ENCODE data around the gene OSBPL1A.

Gene OSBPL1A

DNA sequence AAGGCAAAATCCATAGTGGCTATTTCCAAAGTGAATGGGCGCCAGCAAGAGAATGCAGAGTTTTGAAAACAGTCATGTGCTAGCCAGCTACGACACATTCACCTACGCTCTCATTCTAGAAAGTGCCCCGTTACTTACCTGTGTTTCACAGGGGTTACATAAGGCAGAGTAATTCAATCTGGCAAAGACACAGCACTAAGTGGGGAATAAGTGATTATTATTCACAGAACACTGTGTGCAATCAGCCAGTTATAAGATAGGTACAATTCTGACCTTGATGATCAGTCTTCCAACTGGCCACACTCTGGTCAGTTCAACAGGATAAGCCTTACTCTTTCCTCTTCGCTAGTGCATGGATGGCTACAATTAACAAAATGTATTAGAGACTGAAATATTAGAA, 152.9 kb downstream of the OSBPL1A start:
- WGBS: 99% methylated on average over 5 of the region's 5 CpGs
- Histone ChIP-seq H3K4me3 (ENCODE audit: low read length) (no peak overlapping the region), H3K9me3 (ENCODE audit: insufficient read depth, low read depth, low read length) (no peaks in the 10 kb centered on the region)

GRCh38 chr18:24243677-24244076, 153.9 kb downstream of the OSBPL1A start:
- WGBS: 91% methylated on average over 1 of the region's 1 CpG

More for the DNA sequence above, 152.9 kb downstream of the OSBPL1A start:
- Histone ChIP-seq H3K9ac (ENCODE audit: low read depth, low read length) (no peak overlapping the region), H3K27me3 (ENCODE audit: insufficient read depth, low read length) (no peaks in the 10 kb centered on the region), H3K4me1 (ENCODE audit: insufficient read depth, low read length) (no peaks in the 10 kb centered on the region), H3K27ac (ENCODE audit: low read depth, low read length) (no peak overlapping the region), H3K36me3 (ENCODE audit: insufficient read depth, low read length) (no peaks in the 10 kb centered on the region)

DNA sequence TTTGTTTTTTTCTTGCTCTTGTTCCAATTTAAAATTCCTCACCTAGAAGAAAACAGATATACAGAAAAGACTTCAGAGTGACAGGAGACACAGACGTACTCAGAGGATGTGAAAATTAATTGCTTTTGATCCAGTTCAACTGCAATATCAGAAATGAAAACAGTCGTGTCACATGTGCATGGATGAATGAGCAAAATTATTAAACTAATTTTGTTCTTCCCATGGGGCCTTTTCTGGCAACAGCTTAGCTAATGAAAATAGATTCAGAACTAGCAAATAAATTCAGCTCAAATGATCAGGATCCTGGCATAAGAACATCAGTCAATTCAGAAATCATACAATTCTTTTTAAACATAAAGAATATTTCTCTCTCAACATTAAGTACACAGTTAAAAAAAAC, 158.3 kb downstream of the OSBPL1A start:
- H3K4me1 ChIP-seq (ENCODE audit: insufficient read depth, low read length): peaks cover 7% of the 10 kb centered on the region
- 88% methylated on average over 2 of the region's 2 CpGs for WGBS

More at GRCh38 chr18:24243677-24244076, 153.9 kb downstream of the OSBPL1A start:
- no peaks in the 10 kb centered on the region for H3K9me3 ChIP-seq (ENCODE audit: insufficient read depth, low read depth, low read length)
- H3K9ac ChIP-seq (ENCODE audit: low read depth, low read length): no peak overlapping the region
- no peaks in the 10 kb centered on the region for H3K27me3 ChIP-seq (ENCODE audit: insufficient read depth, low read length)
- peaks cover 6% of the 10 kb centered on the region; the same call in 1 of the 2 replicates for H3K36me3 ChIP-seq (ENCODE audit: insufficient read depth, low read length)
- H3K4me1 ChIP-seq (ENCODE audit: insufficient read depth, low read length): no peaks in the 10 kb centered on the region
- H3K27ac ChIP-seq (ENCODE audit: low read depth, low read length): no peak overlapping the region
- H3K4me3 ChIP-seq (ENCODE audit: low read length): no peak overlapping the region

GRCh38 chr18:24238387-24238786, 159.2 kb downstream of the OSBPL1A start:
- Histone ChIP-seq H3K9me3 (ENCODE audit: insufficient read depth, low read depth, low read length) (no peaks in the 10 kb centered on the region), H3K4me1 (ENCODE audit: insufficient read depth, low read length) (peaks cover 13% of the 10 kb centered on the region), H3K36me3 (ENCODE audit: insufficient read depth, low read length) (peaks cover 37% of the 10 kb centered on the region), H3K9ac (ENCODE audit: low read depth, low read length) (no peak overlapping the region), H3K27me3 (ENCODE audit: insufficient read depth, low read length) (no peaks in the 10 kb centered on the region), H3K4me3 (ENCODE audit: low read length) (no peak overlapping the region), H3K27ac (ENCODE audit: low read depth, low read length) (no peak overlapping the region)
- 53% methylated on average over 5 of the region's 5 CpGs for WGBS

More for the DNA sequence above, 158.3 kb downstream of the OSBPL1A start:
- no peak overlapping the region for H3K4me3 ChIP-seq (ENCODE audit: low read length)
- H3K27me3 ChIP-seq (ENCODE audit: insufficient read depth, low read length): no peaks in the 10 kb centered on the region
- H3K9me3 ChIP-seq (ENCODE audit: insufficient read depth, low read depth, low read length): no peaks in the 10 kb centered on the region
- H3K27ac ChIP-seq (ENCODE audit: low read depth, low read length): no peak overlapping the region
- H3K36me3 ChIP-seq (ENCODE audit: insufficient read depth, low read length): peaks cover 37% of the 10 kb centered on the region
- H3K9ac ChIP-seq (ENCODE audit: low read depth, low read length): no peak overlapping the region

DNA sequence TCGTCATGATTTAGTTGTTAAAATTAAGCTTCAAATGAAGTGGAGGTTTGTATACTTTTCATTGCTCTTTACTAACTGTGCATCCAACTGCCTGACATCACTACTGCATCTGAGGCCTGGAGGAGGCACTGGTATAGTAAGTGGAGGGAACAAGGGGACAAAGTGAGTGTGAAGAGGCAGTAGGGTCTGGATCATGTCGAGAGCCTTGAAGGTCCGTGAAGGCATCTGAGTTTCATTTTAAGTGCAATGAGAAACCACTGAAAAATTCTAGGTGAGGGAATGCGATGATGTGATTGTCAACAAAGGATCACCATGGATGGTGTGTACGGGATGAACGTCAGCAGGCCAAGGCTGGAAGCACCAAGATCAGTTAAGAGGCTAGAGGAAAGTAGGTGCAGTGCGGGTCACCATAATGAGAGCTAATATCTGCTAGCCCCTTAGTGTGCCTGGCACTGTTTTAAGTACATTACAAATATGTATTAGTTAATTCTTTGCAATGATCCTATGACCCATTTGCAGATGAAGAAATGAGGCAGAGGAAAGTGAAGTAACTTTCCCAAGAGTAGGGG, 162.7 kb downstream of the OSBPL1A start:
- whole genome bisulfite sequencing: 96% methylated on average over 7 of the region's 7 CpGs
- no peak overlapping the region for H3K27ac ChIP-seq (ENCODE audit: low read depth, low read length)
- H3K4me3 ChIP-seq (ENCODE audit: low read length): no peak overlapping the region

DNA sequence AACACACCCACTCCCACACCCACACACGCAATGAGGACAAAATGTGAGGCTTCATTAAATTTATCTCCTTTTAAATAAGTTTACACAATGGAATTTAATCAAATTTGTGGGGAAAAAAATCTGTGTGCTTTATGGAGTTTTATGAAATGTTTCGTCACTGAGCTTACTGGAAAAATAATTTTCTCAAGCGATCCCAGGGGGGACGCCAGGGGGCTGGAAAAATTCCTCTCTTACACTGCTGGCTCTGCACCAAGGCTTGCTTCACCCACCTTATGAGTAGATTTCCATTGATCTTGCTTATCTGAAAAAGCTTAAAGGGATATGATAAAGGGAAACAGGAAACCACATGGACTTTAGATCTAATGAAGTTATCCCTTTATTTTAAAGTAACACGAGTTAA, 163.3 kb downstream of the OSBPL1A start:
- H3K36me3 ChIP-seq (ENCODE audit: insufficient read depth, low read length): peaks cover 37% of the 10 kb centered on the region
- H3K9ac ChIP-seq (ENCODE audit: low read depth, low read length): no peak overlapping the region
- no peaks in the 10 kb centered on the region for H3K27me3 ChIP-seq (ENCODE audit: insufficient read depth, low read length)
- no peak overlapping the region for H3K4me3 ChIP-seq (ENCODE audit: low read length)
- 98% methylated on average over 3 of the region's 5 CpGs for WGBS
- no peak overlapping the region; the same call in 1 of the 2 replicates for H3K27ac ChIP-seq (ENCODE audit: low read depth, low read length)
- H3K9me3 ChIP-seq (ENCODE audit: insufficient read depth, low read depth, low read length): no peaks in the 10 kb centered on the region
- peaks cover 25% of the 10 kb centered on the region for H3K4me1 ChIP-seq (ENCODE audit: insufficient read depth, low read length)

More for the DNA sequence above, 162.7 kb downstream of the OSBPL1A start:
- H3K4me1 ChIP-seq (ENCODE audit: insufficient read depth, low read length): peaks cover 25% of the 10 kb centered on the region
- no peak overlapping the region for H3K9ac ChIP-seq (ENCODE audit: low read depth, low read length)
- no peaks in the 10 kb centered on the region for H3K27me3 ChIP-seq (ENCODE audit: insufficient read depth, low read length)
- peaks cover 37% of the 10 kb centered on the region for H3K36me3 ChIP-seq (ENCODE audit: insufficient read depth, low read length)
- no peaks in the 10 kb centered on the region for H3K9me3 ChIP-seq (ENCODE audit: insufficient read depth, low read depth, low read length)

DNA sequence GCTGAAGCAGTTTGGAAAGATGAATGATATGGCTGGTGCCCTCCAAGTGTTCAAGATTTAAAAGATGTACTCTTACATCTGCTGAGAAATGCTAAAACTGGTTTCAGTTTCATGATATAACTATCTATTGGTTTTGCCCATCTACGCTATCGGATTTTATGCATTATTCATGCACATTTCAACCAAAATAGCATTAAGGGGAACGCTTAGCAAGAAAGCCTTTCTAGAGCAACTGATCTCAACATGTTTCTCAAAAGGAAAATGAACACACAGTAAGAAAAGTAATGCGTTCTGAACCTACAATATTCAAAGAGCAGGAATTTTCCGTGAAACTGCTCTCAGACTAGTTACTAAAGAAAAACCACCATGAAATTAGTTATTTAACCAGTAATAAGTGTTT, 164.8 kb downstream of the OSBPL1A start:
- H3K9me3 ChIP-seq (ENCODE audit: insufficient read depth, low read depth, low read length): no peaks in the 10 kb centered on the region
- peaks cover 25% of the 10 kb centered on the region for H3K36me3 ChIP-seq (ENCODE audit: insufficient read depth, low read length)
- 95% methylated on average over 5 of the region's 5 CpGs for WGBS
- H3K4me3 ChIP-seq (ENCODE audit: low read length): no peak overlapping the region
- no peak overlapping the region for H3K27ac ChIP-seq (ENCODE audit: low read depth, low read length)
- H3K9ac ChIP-seq (ENCODE audit: low read depth, low read length): no peak overlapping the region
- no peaks in the 10 kb centered on the region for H3K27me3 ChIP-seq (ENCODE audit: insufficient read depth, low read length)
- peaks cover 25% of the 10 kb centered on the region for H3K4me1 ChIP-seq (ENCODE audit: insufficient read depth, low read length)

GRCh38 chr18:24231773-24232735, 165.6 kb downstream of the OSBPL1A start:
- Histone ChIP-seq H3K36me3 (ENCODE audit: insufficient read depth, low read length) (peaks cover 20% of the 10 kb centered on the region), H3K4me1 (ENCODE audit: insufficient read depth, low read length) (peaks cover 25% of the 10 kb centered on the region), H3K27ac (ENCODE audit: low read depth, low read length) (no peak overlapping the region), H3K9me3 (ENCODE audit: insufficient read depth, low read depth, low read length) (no peaks in the 10 kb centered on the region), H3K4me3 (ENCODE audit: low read length) (no peak overlapping the region), H3K27me3 (ENCODE audit: insufficient read depth, low read length) (no peaks in the 10 kb centered on the region), H3K9ac (ENCODE audit: low read depth, low read length) (no peak overlapping the region)
- 97% methylated on average over 8 of the region's 8 CpGs for WGBS

- H3K9me3 ChIP-seq (ENCODE audit: insufficient read depth, low read depth, low read length): no peaks in the 10 kb centered on the region
- H3K4me1 ChIP-seq (ENCODE audit: insufficient read depth, low read length): peaks cover 25% of the 10 kb centered on the region
- no peak overlapping the region for H3K9ac ChIP-seq (ENCODE audit: low read depth, low read length)
- no peak overlapping the region for H3K27ac ChIP-seq (ENCODE audit: low read depth, low read length)
- peaks cover 7% of the 10 kb centered on the region for H3K36me3 ChIP-seq (ENCODE audit: insufficient read depth, low read length)
- no peak overlapping the region for H3K4me3 ChIP-seq (ENCODE audit: low read length)
- 94% methylated on average over 5 of the region's 5 CpGs for WGBS
- H3K27me3 ChIP-seq (ENCODE audit: insufficient read depth, low read length): no peaks in the 10 kb centered on the region
Measured at GRCh38 chr18:24230766-24231165, 166.9 kb downstream of the OSBPL1A start.

DNA sequence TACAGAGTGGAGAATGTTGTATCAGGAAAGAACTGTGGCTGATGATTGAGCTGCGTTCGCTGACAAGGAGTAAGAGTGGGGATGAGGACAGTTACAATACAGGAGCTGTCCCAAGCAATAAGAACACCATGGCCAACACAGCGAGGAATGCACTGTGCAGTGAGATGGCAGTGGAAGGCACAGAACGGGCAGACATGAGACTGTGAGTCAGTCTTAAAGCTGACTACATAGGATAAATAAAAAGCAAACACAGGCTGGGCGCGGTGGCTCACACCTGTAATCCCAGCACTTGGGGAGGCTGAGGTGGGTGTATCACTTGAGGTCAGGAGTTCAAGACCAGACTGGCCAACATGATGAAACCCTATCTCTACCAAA, 169.0 kb downstream of the OSBPL1A start:
- H3K4me3 ChIP-seq (ENCODE audit: low read length): no peak overlapping the region
- H3K27me3 ChIP-seq (ENCODE audit: insufficient read depth, low read length): no peaks in the 10 kb centered on the region
- peaks cover 6% of the 10 kb centered on the region for H3K36me3 ChIP-seq (ENCODE audit: insufficient read depth, low read length)
- H3K9me3 ChIP-seq (ENCODE audit: insufficient read depth, low read depth, low read length): no peaks in the 10 kb centered on the region
- no peak overlapping the region for H3K27ac ChIP-seq (ENCODE audit: low read depth, low read length)
- 98% methylated on average over 6 of the region's 6 CpGs for WGBS
- H3K4me1 ChIP-seq (ENCODE audit: insufficient read depth, low read length): peaks cover 13% of the 10 kb centered on the region
- H3K9ac ChIP-seq (ENCODE audit: low read depth, low read length): no peak overlapping the region

DNA sequence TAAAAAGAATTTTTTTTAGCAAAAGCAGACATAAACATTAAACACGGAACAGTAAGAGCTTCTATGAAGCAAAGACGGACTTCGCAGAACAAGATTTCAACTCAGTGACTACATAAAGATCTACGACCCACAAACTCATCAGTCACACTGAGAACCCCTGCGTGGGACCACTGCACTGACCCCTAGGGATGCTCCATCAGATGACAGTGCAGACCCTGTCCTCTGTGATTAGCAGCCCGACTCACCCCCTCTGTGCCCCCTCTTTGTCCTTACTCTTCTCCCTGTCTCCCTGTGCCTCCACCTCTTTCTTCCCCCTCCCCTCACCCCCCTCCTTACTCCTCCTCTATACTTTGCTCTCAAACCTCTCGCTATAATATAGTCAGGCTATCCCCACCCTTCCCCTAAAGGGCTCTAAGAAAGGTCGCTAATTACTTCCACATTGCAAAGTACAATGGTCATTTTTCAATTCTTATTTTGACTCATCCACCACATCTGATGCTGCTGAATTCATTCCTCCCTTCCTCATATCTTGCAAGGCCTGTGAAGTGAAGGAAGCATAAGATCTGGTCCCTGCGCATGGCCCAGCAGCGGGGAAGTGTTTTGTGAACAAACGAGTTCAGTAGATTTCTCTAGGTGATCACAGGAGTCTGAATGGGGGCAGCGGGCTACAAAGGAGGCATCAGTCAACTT, 169.5 kb downstream of the OSBPL1A start:
- Histone ChIP-seq H3K27me3 (ENCODE audit: insufficient read depth, low read length) (no peaks in the 10 kb centered on the region), H3K36me3 (ENCODE audit: insufficient read depth, low read length) (peaks cover 6% of the 10 kb centered on the region), H3K27ac (ENCODE audit: low read depth, low read length) (no peak overlapping the region), H3K9ac (ENCODE audit: low read depth, low read length) (no peak overlapping the region), H3K9me3 (ENCODE audit: insufficient read depth, low read depth, low read length) (no peaks in the 10 kb centered on the region), H3K4me1 (ENCODE audit: insufficient read depth, low read length) (peaks cover 10% of the 10 kb centered on the region), H3K4me3 (ENCODE audit: low read length) (no peak overlapping the region)
- WGBS: 92% methylated on average over 12 of the region's 12 CpGs

All from HUES64 (cell line).